K562 (cell line): ENCODE measurements around the gene TGFB2. TPM values are rescaled to one million over a fixed set of nuclear protein-coding genes. Genes with fewer than 3 reads are reported as not detected.

ENCODE experiments used
- CLOCK ChIP-seq: fragments of 250-450 bp; sonication (Bioruptor Pico); IDR thresholded peaks from 2 replicates; pipeline ENCODE4 v1.4.0; 2020; ENCODE audit warnings: mild to moderate bottlenecking, moderate library complexity, borderline replicate concordance
- DNMT1 ChIP-seq: fragments of 450-650 bp; IDR thresholded peaks from 2 replicates; pipeline ENCODE4 v1.6.1; 2016; ENCODE audit warnings: antibody characterized with exemption, mild to moderate bottlenecking
- HMGXB4 ChIP-seq: sonication (generic); formaldehyde crosslinking; IDR thresholded peaks from 2 replicates; pipeline ENCODE4 v1.8.1; 2023; ENCODE audit warnings: mild to moderate bottlenecking, missing genetic modification reagents
- NCOR1 ChIP-seq: fragments of 450-650 bp; IDR thresholded peaks from 2 replicates; pipeline ENCODE4 v1.6.1; 2016; ENCODE audit warnings: mild to moderate bottlenecking, moderate library complexity
- NR2C2 ChIP-seq, 2 experiments: fragments of 200-800 bp in 1 of 2; sonication (Bioruptor generic) in 1 of 2; sonication (generic) in 1 of 2; formaldehyde crosslinking in 1 of 2; IDR thresholded peaks; 2 replicates each; pipeline versions ENCODE4 v1.6.1 to v1.8.0; 2016 to 2022; ENCODE audit warnings: mild to moderate bottlenecking in 1 of 2, missing compliant biosample characterization in 1 of 2, missing genetic modification characterization in 1 of 2, missing genetic modification reagents in 1 of 2
- PHF8 ChIP-seq: fragments of 200-600 bp; sonication (generic); IDR thresholded peaks from 2 replicates; pipeline ENCODE4 v1.6.1; 2012; ENCODE audit warnings: mixed run types, mild to moderate bottlenecking, inconsistent platforms, low read length, moderate library complexity, borderline replicate concordance
- THAP7 ChIP-seq: fragments of 250-450 bp; sonication (Bioruptor Pico); IDR thresholded peaks from 2 replicates; pipeline ENCODE4 v1.5.0; 2021
- XRCC5 ChIP-seq: fragments of 200-400 bp; formaldehyde crosslinking; IDR thresholded peaks from 2 replicates; pipeline ENCODE4 v1.6.1; 2017; ENCODE audit warnings: low read depth, mild to moderate bottlenecking, low read length
- ZBTB8A ChIP-seq: fragments of 450-650 bp; IDR thresholded peaks from 2 replicates; pipeline ENCODE4 v1.6.1; 2018; ENCODE audit warnings: mild to moderate bottlenecking, moderate library complexity; ENCODE audit not compliant: partially characterized antibody
- ZNF263 ChIP-seq: sonication (generic); formaldehyde crosslinking; IDR thresholded peaks from 2 replicates; pipeline ENCODE4 v1.8.0; 2022; ENCODE audit warnings: mild to moderate bottlenecking, missing genetic modification reagents, borderline replicate concordance
- polyA plus RNA-seq, 8 experiments: library from polyadenylated mRNA; depleted of rRNA in 4 of 8; stranded (reverse) in 5 of 8; unstranded in 3 of 8; fragments of >200 nt; fragmentation: Nextera tagmentation in 2 of 8; fragmentation: Illumina TruSeq in 1 of 8; extraction: Ambion mirVana in 2 of 8; extraction: Trizol in 1 of 8; gene quantifications; 2 replicates each; pipeline versions ENCODE4 v1.2.1 to v1.2.3, GENCODE V29; 2011 to 2014; ENCODE audit warnings: inconsistent platforms in 1 of 8, missing spikeins in 1 of 8
- total RNA-seq, 7 experiments: library from RNA; depleted of rRNA in 6 of 7; stranded (reverse); fragments of >200 nt in 6 of 7; fragmentation: Illumina TruSeq in 2 of 7; extraction: Trizol in 2 of 7; gene quantifications; 2 replicates each; pipeline versions ENCODE4 v1.2.1 to v1.2.3, GENCODE V29; 2011 to 2021; ENCODE audit warnings: low replicate concordance in 1 of 7

Gene TGFB2
- total and polyA plus RNA-seq, 9 of the 15 experiments (the other 6 are each of a cell fraction or from before 2014, with no cell fraction given): 0.03 to 0.41 (median 0.11) TPM; not detected in 3

GRCh38 chr1:218296162-218296561 is 49.0 kb upstream of the TGFB2 start (continued):
- TF ChIP-seq CLOCK (CRISPR knock-in tag) (no peak), NR2C2 (CRISPR knock-in tag; IDR thresholded peaks at IDR 0.05) (no peak), NR2C2 (tag; IDR thresholded peaks at IDR 0.05) (no peak), HMGXB4 (CRISPR knock-in tag) (no peak), ZNF263 (CRISPR knock-in tag) (no peak), PHF8 (no peak), DNMT1 (no peak), NCOR1 (no peak), THAP7 (no peak), XRCC5 (no peak), ZBTB8A (no peak)
